ENCODE results near the gene ZNF511. TPM values are rescaled to one million over a fixed set of nuclear protein-coding genes. Genes with fewer than 3 reads are reported as not detected.

Gene ZNF511
- total RNA-seq, 1 donor from 2014 or later: 30.3 TPM

DNA sequence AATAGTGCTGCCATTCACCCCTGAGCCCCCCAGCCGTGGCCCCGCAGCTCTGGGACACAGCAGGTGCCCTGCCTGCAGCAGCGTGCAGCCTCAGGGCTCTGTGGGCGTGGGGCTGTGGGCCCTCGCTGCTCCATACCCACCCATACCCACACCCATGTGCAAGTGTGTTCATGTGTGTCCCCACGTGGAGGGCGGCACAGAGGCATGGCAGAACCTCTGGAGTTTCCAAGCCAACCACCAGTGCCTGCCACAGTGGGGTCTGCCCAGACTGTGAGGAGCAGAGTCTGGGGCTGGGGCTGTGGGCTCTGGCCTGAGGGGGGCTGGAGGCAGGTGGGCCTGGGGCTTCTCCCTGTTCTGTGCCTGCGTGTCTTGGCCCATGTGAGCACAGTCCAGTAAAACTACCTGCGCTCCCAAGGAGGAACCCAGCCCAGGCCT, 40.9 kb downstream of the ZNF511 start:
- Histone ChIP-seq H3K36me3 (ENCODE audit: control insufficient read depth in 3 of 3, insufficient read depth in 3 of 3, low read length in 3 of 3) (no peaks in the 10 kb centered on the region), H3K27me3 (ENCODE audit: control insufficient read depth in 3 of 3, insufficient read depth in 3 of 3, low read length in 3 of 3) (peaks cover 26 to 61% (median 51%) of the 10 kb centered on the region in 3 donors), H3K4me3 (ENCODE audit: low read length in 3 of 3) (no peak overlapping the region), H3K9me3 (ENCODE audit: control insufficient read depth in 3 of 3, low read length in 3 of 3) (no peaks in the 10 kb centered on the region), H3K9ac (ENCODE audit: low read depth in 1 of 3, low read length in 3 of 3) (no peak overlapping the region), H3K4me1 (ENCODE audit: control insufficient read depth in 3 of 3, insufficient read depth in 3 of 3, low read length in 3 of 3) (no peaks in the 10 kb centered on the region), H3K27ac (ENCODE audit: low read depth, low read length) (no peak overlapping the region)

DNA sequence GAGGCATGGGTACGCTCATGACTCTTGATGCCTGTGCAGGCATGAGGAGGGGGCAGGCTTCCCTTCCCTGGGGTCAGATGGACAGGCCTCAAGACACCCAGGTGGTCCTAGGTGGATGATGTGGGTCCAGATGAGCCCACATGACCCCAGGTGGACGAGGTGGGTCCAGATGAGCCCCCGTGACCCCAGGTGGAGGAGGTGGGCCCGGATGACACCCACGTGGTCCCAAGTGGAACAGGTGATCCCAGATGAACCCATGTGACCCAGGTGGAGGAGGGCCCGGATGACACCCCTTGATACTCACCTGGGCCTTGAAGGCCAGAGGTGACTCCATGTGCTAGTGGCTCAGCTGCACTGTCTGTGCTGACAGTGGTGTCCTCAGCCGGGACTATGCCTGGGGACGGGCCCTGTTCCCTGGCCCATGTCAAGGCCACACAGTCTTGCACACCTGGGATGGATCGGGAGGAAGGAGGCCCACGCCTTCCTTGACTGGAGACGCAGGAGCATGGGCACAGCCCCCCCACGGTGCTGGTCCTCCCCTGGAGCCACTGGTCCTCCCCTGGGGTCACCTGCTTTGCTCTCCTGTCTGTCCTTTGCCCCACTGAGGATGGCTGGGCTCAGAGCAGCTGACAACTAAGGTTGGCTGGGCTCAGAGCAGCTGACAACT, 41.7 kb downstream of the ZNF511 start:
- peaks cover 26 to 58% (median 44%) of the 10 kb centered on the region in 3 donors for H3K27me3 ChIP-seq (ENCODE audit: control insufficient read depth in 3 of 3, insufficient read depth in 3 of 3, low read length in 3 of 3)
- H3K36me3 ChIP-seq (ENCODE audit: control insufficient read depth in 3 of 3, insufficient read depth in 3 of 3, low read length in 3 of 3): no peaks in the 10 kb centered on the region
- no peaks in the 10 kb centered on the region for H3K9me3 ChIP-seq (ENCODE audit: control insufficient read depth in 3 of 3, low read length in 3 of 3)
- H3K4me1 ChIP-seq (ENCODE audit: control insufficient read depth in 3 of 3, insufficient read depth in 3 of 3, low read length in 3 of 3): no peaks in the 10 kb centered on the region
- H3K9ac ChIP-seq (ENCODE audit: low read depth in 1 of 3, low read length in 3 of 3): no peak overlapping the region
- H3K4me3 ChIP-seq (ENCODE audit: low read length in 3 of 3): no peak overlapping the region
- no peak overlapping the region for H3K27ac ChIP-seq (ENCODE audit: low read depth, low read length)

DNA sequence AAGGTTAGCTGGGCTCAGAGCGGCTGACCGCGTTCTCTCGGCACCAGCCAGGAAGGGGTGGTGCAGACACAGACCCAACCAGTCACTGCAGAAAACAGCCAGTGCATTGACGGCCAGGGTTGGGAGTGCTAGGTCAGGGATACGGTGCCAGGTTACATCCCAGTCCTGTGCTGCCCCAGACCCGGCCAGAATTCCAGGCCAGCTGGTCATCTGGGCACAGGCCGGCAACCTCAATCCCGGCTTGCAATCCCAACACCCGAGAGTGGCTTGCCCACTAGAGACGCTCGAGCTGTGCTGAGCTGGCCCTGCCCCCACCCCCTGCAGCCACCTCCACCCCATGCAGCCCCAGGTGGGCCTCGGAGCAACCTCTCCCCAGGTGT, 42.2 kb downstream of the ZNF511 start:
- Histone ChIP-seq H3K4me1 (ENCODE audit: control insufficient read depth in 3 of 3, insufficient read depth in 3 of 3, low read length in 3 of 3) (no peaks in the 10 kb centered on the region), H3K4me3 (ENCODE audit: low read length in 3 of 3) (no peak overlapping the region), H3K9me3 (ENCODE audit: control insufficient read depth in 3 of 3, low read length in 3 of 3) (no peaks in the 10 kb centered on the region), H3K27ac (ENCODE audit: low read depth, low read length) (no peak overlapping the region), H3K36me3 (ENCODE audit: control insufficient read depth in 3 of 3, insufficient read depth in 3 of 3, low read length in 3 of 3) (no peaks in the 10 kb centered on the region), H3K27me3 (ENCODE audit: control insufficient read depth in 3 of 3, insufficient read depth in 3 of 3, low read length in 3 of 3) (peaks cover 29 to 62% (median 44%) of the 10 kb centered on the region in 3 donors), H3K9ac (ENCODE audit: low read depth in 1 of 3, low read length in 3 of 3) (no peak overlapping the region)

DNA sequence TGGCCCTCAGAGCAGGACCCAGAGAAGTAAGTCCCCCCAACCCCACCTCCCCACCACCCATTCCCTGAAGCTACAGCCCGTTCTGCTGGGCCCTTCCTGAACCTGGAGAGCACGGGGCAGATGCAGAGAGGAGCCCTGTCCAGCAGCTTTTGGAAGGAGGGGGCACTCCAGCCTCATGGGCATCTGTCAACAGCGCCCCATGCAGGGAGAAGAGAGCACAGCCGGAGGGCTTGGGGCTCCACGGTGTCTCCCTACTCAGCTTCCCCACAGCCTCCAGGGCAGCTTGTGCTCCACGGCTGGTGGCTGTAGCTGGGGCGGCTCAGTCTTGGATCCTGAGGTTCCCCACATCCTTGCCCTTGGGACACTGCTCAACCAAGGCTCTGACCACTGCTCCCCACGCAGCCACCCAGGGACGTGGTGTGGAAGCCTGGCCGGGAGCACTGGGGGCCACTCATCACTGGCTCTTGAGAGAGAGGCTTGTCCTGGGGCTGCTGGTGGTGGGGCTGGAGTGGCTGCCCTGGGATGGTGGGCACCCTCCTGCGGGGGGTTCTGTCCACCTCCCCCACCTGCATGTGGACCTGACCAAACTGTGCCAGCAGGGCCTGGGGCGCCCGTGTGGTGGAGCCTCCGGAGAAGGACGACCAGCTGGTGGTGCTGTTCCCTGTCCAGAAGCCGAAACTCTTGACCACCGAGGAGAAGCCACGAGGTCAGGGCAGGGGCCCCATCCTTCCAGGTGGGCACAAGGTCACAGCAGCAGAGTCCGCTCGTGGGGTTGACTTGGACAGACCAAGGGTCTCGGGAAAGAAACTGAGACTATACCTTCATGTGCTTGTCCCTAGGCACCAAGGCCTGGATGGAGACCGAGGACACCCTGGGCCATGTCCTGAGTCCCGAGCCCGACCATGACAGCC, 42.9 kb downstream of the ZNF511 start:
- peaks cover 34 to 65% (median 49%) of the 10 kb centered on the region in 3 donors for H3K27me3 ChIP-seq (ENCODE audit: control insufficient read depth in 3 of 3, insufficient read depth in 3 of 3, low read length in 3 of 3)
- H3K36me3 ChIP-seq (ENCODE audit: control insufficient read depth in 3 of 3, insufficient read depth in 3 of 3, low read length in 3 of 3): no peaks in the 10 kb centered on the region
- no peak overlapping the region for H3K27ac ChIP-seq (ENCODE audit: low read depth, low read length)
- no peak overlapping the region for H3K9ac ChIP-seq (ENCODE audit: low read depth in 1 of 3, low read length in 3 of 3)
- H3K9me3 ChIP-seq (ENCODE audit: control insufficient read depth in 3 of 3, low read length in 3 of 3): no peaks in the 10 kb centered on the region
- H3K4me3 ChIP-seq (ENCODE audit: low read length in 3 of 3): no peak overlapping the region
- peaks cover 2 to 4% (median 3%) of the 10 kb centered on the region in 3 donors for H3K4me1 ChIP-seq (ENCODE audit: control insufficient read depth in 3 of 3, insufficient read depth in 3 of 3, low read length in 3 of 3)

DNA sequence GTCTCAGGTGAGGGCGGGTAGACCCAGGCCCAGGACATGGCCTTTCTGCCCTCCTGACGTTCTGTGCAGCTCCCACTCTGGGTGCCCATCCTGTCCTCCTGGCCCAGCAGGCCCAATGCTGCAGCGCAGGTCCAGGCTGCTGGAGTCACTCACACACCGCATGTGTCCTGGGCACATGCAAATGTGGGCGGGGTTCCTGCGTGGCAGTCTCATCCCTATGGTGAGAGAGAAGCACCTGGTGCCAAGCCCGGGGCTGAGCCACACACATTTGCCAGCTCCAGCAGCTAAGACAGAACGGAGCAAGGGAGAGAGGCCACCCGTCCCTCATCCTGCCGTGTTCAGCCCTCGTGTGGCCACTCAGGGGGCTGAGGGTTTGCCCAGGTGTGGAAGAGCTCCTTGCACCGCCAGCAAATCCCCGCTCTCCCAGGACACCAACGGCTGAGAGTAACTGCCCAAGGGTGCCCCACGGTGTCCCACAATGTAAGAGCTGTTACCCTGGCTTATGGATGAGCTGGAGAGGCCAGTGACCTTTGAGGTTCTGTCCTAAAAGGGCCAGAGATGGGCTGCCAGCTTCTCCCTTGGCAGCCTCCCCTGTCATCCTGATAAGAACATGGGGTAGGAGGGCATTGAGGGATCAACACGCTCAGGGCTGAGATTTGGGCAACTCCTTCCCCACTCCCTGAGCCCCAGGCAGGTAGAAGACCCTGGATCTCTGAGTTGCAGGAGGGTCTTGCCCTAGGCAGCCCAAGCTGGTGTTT, 44.7 kb downstream of the ZNF511 start:
- Histone ChIP-seq H3K9me3 (ENCODE audit: control insufficient read depth in 3 of 3, low read length in 3 of 3) (no peaks in the 10 kb centered on the region), H3K27me3 (ENCODE audit: control insufficient read depth in 3 of 3, insufficient read depth in 3 of 3, low read length in 3 of 3) (peaks cover 24 to 60% (median 36%) of the 10 kb centered on the region in 3 donors), H3K4me3 (ENCODE audit: low read length in 3 of 3) (no peak overlapping the region), H3K4me1 (ENCODE audit: control insufficient read depth in 3 of 3, insufficient read depth in 3 of 3, low read length in 3 of 3) (peaks cover 3 to 10% (median 5%) of the 10 kb centered on the region in 3 donors), H3K27ac (ENCODE audit: low read depth, low read length) (no peak overlapping the region), H3K36me3 (ENCODE audit: control insufficient read depth in 3 of 3, insufficient read depth in 3 of 3, low read length in 3 of 3) (no peaks in the 10 kb centered on the region), H3K9ac (ENCODE audit: low read depth in 1 of 3, low read length in 3 of 3) (no peak overlapping the region)

DNA sequence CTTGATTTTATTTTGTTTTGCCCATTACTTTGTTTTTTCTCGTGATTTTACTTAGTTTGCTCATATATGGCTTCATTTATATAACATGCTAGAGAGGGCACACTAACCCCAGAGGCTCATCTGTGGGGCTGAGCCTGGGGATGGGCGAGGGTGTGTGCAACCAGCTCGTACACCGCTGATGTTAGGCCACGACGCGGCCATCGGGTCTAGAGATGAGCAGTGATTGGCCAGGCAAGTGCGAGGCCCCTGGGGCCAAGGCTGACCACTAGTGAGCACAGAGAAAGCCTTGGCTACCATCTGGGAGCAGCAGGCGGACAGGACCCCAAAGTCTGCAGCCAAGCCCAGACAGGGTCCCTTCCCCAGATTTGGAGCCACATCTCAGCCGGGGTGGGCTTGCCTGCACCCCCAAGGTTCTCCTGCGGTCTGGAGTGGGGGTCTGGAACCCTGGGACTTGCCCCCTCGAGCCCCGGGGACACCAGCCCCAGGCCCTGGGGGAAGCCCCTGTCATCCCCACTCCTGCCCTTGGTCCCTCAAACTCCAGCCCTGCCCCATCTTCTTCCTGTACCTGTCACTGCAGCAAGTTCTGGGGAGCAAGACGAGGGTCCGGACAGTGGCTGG, 45.4 kb downstream of the ZNF511 start:
- Histone ChIP-seq H3K27ac (ENCODE audit: low read depth, low read length) (no peak overlapping the region), H3K36me3 (ENCODE audit: control insufficient read depth in 3 of 3, insufficient read depth in 3 of 3, low read length in 3 of 3) (no peaks in the 10 kb centered on the region), H3K4me3 (ENCODE audit: low read length in 3 of 3) (no peak overlapping the region), H3K4me1 (ENCODE audit: control insufficient read depth in 3 of 3, insufficient read depth in 3 of 3, low read length in 3 of 3) (peaks cover 3 to 10% (median 5%) of the 10 kb centered on the region in 3 donors), H3K27me3 (ENCODE audit: control insufficient read depth in 3 of 3, insufficient read depth in 3 of 3, low read length in 3 of 3) (peaks cover 22 to 58% (median 36%) of the 10 kb centered on the region in 3 donors), H3K9me3 (ENCODE audit: control insufficient read depth in 3 of 3, low read length in 3 of 3) (no peaks in the 10 kb centered on the region), H3K9ac (ENCODE audit: low read depth in 1 of 3, low read length in 3 of 3) (no peak overlapping the region)

DNA sequence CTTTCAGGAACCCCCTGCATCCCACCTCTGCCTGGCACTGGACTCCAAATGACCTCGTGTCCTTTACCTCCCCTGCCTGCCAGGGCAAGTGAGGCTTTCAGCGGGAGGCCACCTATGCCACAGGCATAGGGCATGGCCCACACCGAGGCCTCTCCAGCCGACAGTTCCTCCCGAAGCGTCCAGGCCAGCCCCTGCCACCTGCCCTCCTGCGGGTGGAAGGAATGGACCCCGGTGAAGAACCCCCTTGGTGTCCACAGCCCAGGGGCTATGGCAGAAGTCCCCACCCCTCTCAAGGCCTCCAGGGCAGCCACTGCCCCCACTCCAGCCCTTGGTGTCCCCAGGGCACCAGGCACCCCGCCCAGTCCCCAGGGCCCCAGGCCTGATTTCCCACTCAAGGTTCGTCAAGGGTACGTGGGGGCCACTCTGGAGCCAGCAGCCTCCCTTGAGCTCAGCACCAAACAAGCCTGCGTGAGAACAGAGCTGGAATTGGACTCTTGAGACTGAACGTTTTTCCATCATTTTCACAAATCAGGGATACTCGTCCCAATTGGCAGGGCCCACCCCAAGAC, 46.0 kb downstream of the ZNF511 start:
- H3K36me3 ChIP-seq (ENCODE audit: control insufficient read depth in 3 of 3, insufficient read depth in 3 of 3, low read length in 3 of 3): no peaks in the 10 kb centered on the region

DNA sequence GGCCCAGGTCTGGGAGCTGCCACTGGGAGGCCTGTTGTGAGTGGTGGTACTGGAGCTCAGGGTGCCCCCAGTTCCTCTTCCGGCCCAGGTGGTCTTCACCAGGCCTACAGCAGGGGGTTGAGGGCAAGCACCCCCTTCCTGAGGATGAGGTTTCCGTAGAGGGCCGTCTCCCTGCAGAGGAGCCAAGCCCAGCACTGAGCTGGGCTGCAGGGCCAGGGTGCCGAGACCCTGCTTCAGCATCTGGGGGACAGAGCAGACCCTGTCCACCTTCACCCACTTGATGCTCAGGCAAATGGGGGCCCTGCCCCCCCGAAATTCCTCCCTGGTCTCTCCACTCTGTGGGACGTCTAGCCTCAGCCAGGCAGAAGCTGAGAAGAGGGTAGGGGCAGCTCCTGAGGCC, 46.6 kb downstream of the ZNF511 start:
- H3K9me3 ChIP-seq (ENCODE audit: control insufficient read depth in 3 of 3, low read length in 3 of 3): no peaks in the 10 kb centered on the region
- H3K4me3 ChIP-seq (ENCODE audit: low read length in 3 of 3): no peak overlapping the region
- peaks cover 15 to 46% (median 24%) of the 10 kb centered on the region in 3 donors for H3K27me3 ChIP-seq (ENCODE audit: control insufficient read depth in 3 of 3, insufficient read depth in 3 of 3, low read length in 3 of 3)
- peaks cover 3 to 10% (median 5%) of the 10 kb centered on the region in 3 donors for H3K4me1 ChIP-seq (ENCODE audit: control insufficient read depth in 3 of 3, insufficient read depth in 3 of 3, low read length in 3 of 3)
- H3K36me3 ChIP-seq (ENCODE audit: control insufficient read depth in 3 of 3, insufficient read depth in 3 of 3, low read length in 3 of 3): no peaks in the 10 kb centered on the region
- no peak overlapping the region for H3K27ac ChIP-seq (ENCODE audit: low read depth, low read length)
- no peak overlapping the region for H3K9ac ChIP-seq (ENCODE audit: low read depth in 1 of 3, low read length in 3 of 3)

More for the DNA sequence above, 46.0 kb downstream of the ZNF511 start:
- Histone ChIP-seq H3K4me3 (ENCODE audit: low read length in 3 of 3) (no peak overlapping the region), H3K9me3 (ENCODE audit: control insufficient read depth in 3 of 3, low read length in 3 of 3) (no peaks in the 10 kb centered on the region), H3K9ac (ENCODE audit: low read depth in 1 of 3, low read length in 3 of 3) (no peak overlapping the region), H3K4me1 (ENCODE audit: control insufficient read depth in 3 of 3, insufficient read depth in 3 of 3, low read length in 3 of 3) (peaks cover 3 to 10% (median 5%) of the 10 kb centered on the region in 3 donors), H3K27ac (ENCODE audit: low read depth, low read length) (no peak overlapping the region), H3K27me3 (ENCODE audit: control insufficient read depth in 3 of 3, insufficient read depth in 3 of 3, low read length in 3 of 3) (peaks cover 16 to 51% (median 29%) of the 10 kb centered on the region in 3 donors)

DNA sequence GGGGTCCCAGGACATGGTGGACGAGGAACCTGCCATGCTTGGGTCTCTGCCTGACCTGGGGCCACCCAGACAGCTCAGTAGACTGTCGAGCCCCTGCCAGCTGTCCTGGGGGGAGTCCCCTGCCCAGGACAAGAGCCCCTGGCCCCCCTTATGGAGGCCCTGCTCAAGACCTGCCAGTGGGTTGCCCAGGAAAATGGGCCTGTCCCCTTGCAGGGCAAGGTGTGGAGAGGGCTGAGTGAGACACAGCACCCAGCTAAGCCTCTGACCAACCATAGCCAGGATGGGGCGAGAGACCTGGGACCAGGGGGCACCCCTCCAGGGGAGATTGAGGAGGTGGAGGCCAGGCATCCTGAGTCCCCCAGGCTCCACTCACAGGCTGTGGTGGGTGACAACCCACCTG, 47.3 kb downstream of the ZNF511 start:
- peaks cover 15 to 39% (median 21%) of the 10 kb centered on the region in 3 donors for H3K27me3 ChIP-seq (ENCODE audit: control insufficient read depth in 3 of 3, insufficient read depth in 3 of 3, low read length in 3 of 3)

More for the DNA sequence above, 47.3 kb downstream of the ZNF511 start:
- Histone ChIP-seq H3K4me1 (ENCODE audit: control insufficient read depth in 3 of 3, insufficient read depth in 3 of 3, low read length in 3 of 3) (peaks cover 3 to 10% (median 5%) of the 10 kb centered on the region in 3 donors), H3K4me3 (ENCODE audit: low read length in 3 of 3) (no peak overlapping the region), H3K9ac (ENCODE audit: low read depth in 1 of 3, low read length in 3 of 3) (no peak overlapping the region), H3K36me3 (ENCODE audit: control insufficient read depth in 3 of 3, insufficient read depth in 3 of 3, low read length in 3 of 3) (no peaks in the 10 kb centered on the region), H3K27ac (ENCODE audit: low read depth, low read length) (no peak overlapping the region), H3K9me3 (ENCODE audit: control insufficient read depth in 3 of 3, low read length in 3 of 3) (no peaks in the 10 kb centered on the region)

All from skeletal muscle tissue (tissue), 4 donors.